H1 (cell line): ENCODE measurements around the gene DENND1A. TPM values are rescaled to one million over a fixed set of nuclear protein-coding genes. Genes with fewer than 3 reads are reported as not detected.

Source experiments
- CTCF ChIA-PET: fragments of 300-600 bp; sonication (Branson Sonifier 250); formaldehyde crosslinking; loops from one replicate; lab custom pipeline; 2021; ENCODE audit not compliant: partially characterized antibody; lab: Charles Lee
- POLR2A ChIA-PET: fragments of 300-600 bp; sonication (Branson Sonifier 250); formaldehyde crosslinking; loops from one replicate; lab custom pipeline; 2021; ENCODE audit warnings: inconsistent platforms; ENCODE audit not compliant: partially characterized antibody; lab: Charles Lee
- DNase-seq, 2 experiments: peaks; one replicate each; pipeline versions ENCODE4 v3.0.0 to v3.0.0-alpha.2; 2010 to 2022; ENCODE audit warnings: low spot score in 2 of 2, low read depth in 1 of 2, mixed read lengths in 1 of 2
- FAIRE-seq: peaks from 2 replicates; lab custom pipeline; 2011; peaks lifted over from hg19 to GRCh38; lab: Jason Lieb, UNC
- H2AFZ ChIP-seq: 2 replicates; pipeline ENCODE4 v1.8.1; 2012; ENCODE audit warnings: low read length, inconsistent platforms
- H2AK5ac ChIP-seq: 2 replicates; pipeline ENCODE4 v1.6.1; 2013; ENCODE audit warnings: low read depth, low read length
- H2BK120ac ChIP-seq: replicated peaks from 2 replicates; pipeline ENCODE3; 2013; ENCODE audit warnings: low read depth, low read length, inconsistent platforms
- H2BK12ac ChIP-seq: 2 replicates; pipeline ENCODE4 v1.6.1; 2013; ENCODE audit warnings: low read depth, low read length
- H2BK15ac ChIP-seq: 2 replicates; pipeline ENCODE4 v1.6.1; 2013; ENCODE audit warnings: low read length
- H2BK20ac ChIP-seq: 2 replicates; pipeline ENCODE4 v1.6.1; 2013; ENCODE audit warnings: low read length
- H2BK5ac ChIP-seq: 2 replicates; pipeline ENCODE4 v1.6.1; 2013; ENCODE audit warnings: low read depth, low read length
- H3K14ac ChIP-seq: 2 replicates; pipeline ENCODE4 v1.6.1; 2013; ENCODE audit warnings: inconsistent platforms; ENCODE audit not compliant: insufficient read length
- H3K18ac ChIP-seq: 2 replicates; pipeline ENCODE4 v1.6.1; 2013; ENCODE audit warnings: low read length; ENCODE audit errors: extremely low read depth
- H3K23ac ChIP-seq: 2 replicates; pipeline ENCODE4 v1.6.1; 2013; ENCODE audit warnings: inconsistent platforms; ENCODE audit not compliant: insufficient read length
- H3K23me2 ChIP-seq: 2 replicates; pipeline ENCODE4 v1.6.1; 2013; ENCODE audit warnings: low read depth, low read length
- H3K27ac ChIP-seq: 2 replicates; pipeline ENCODE4 v1.6.1; 2011; ENCODE audit warnings: low read depth, low read length, inconsistent platforms
- H3K27me3 ChIP-seq, 4 experiments: replicated peaks in 1 of 4; 1 replicate in 1 of 4; 2 replicates in 3 of 4; pipeline versions ENCODE4 v1.6.1 to v1.8.1; 2011 to 2013; ENCODE audit warnings: low read length in 3 of 4, mild to moderate bottlenecking in 3 of 4, inconsistent platforms in 2 of 4, mixed read lengths in 2 of 4, moderate library complexity in 1 of 4; ENCODE audit not compliant: control insufficient read depth in 3 of 4, insufficient read depth in 3 of 4; ENCODE audit errors: extremely low read depth in 1 of 4
- H3K36me3 ChIP-seq, 4 experiments: 2 replicates each; pipeline versions ENCODE4 v1.6.1 to v1.8.1; 2011 to 2013; ENCODE audit warnings: mild to moderate bottlenecking in 4 of 4, low read length in 3 of 4, moderate library complexity in 2 of 4, control low read depth in 1 of 4, inconsistent platforms in 1 of 4; ENCODE audit not compliant: insufficient read depth in 4 of 4, control insufficient read depth in 2 of 4
- H3K4ac ChIP-seq: replicated peaks from 2 replicates; pipeline ENCODE3; 2013; ENCODE audit warnings: low read length, low read depth, mixed read lengths, inconsistent platforms; ENCODE audit not compliant: insufficient read length
- H3K4me1 ChIP-seq, 4 experiments: replicated peaks in 1 of 4; 1 replicate in 1 of 4; 2 replicates in 3 of 4; pipeline versions ENCODE4 v1.6.1 to v1.8.1; 2011 to 2013; ENCODE audit warnings: low read length in 3 of 4, inconsistent platforms in 2 of 4, mixed read lengths in 1 of 4; ENCODE audit not compliant: insufficient read depth in 4 of 4, control insufficient read depth in 3 of 4
- H3K4me2 ChIP-seq, 2 experiments: 2 replicates each; pipeline versions ENCODE4 v1.6.1 to v1.8.1; 2011 to 2013; ENCODE audit warnings: low read depth in 2 of 2, low read length in 2 of 2, control low read depth in 1 of 2, inconsistent platforms in 1 of 2, mild to moderate bottlenecking in 1 of 2; ENCODE audit not compliant: insufficient read depth in 1 of 2
- H3K4me3 ChIP-seq, 4 experiments: fragments of 200-600, 300-600 bp in 1 of 4; sonication (generic), shearing (Covaris generic), sonication (Bioruptor Twin) in 1 of 4; 2 replicates each; pipeline versions ENCODE4 v1.5.1 to v1.8.1; 2011 to 2016; ENCODE audit warnings: low read length in 4 of 4, low read depth in 3 of 4, control low read depth in 2 of 4, inconsistent platforms in 2 of 4, mild to moderate bottlenecking in 2 of 4, mixed read lengths in 1 of 4, moderate library complexity in 1 of 4; ENCODE audit not compliant: insufficient read depth in 2 of 4; ENCODE audit errors: extremely low read depth in 1 of 4
- H3K56ac ChIP-seq: replicated peaks from 2 replicates; pipeline ENCODE3; 2013; ENCODE audit warnings: low read depth, mild to moderate bottlenecking, mixed read lengths, low read length, inconsistent platforms; ENCODE audit not compliant: insufficient read length
- H3K79me1 ChIP-seq: 2 replicates; pipeline ENCODE4 v1.6.1; 2013; ENCODE audit warnings: low read depth, low read length, control low read depth
- H3K79me2 ChIP-seq, 2 experiments: 2 replicates each; pipeline versions ENCODE4 v1.6.1 to v1.8.1; 2012 to 2013; ENCODE audit warnings: low read length in 2 of 2, mild to moderate bottlenecking in 2 of 2, inconsistent platforms in 1 of 2; ENCODE audit not compliant: insufficient read depth in 2 of 2, control insufficient read depth in 1 of 2
- H3K9ac ChIP-seq, 4 experiments: replicated peaks in 1 of 4; 1 replicate in 1 of 4; 2 replicates in 3 of 4; pipeline versions ENCODE4 v1.6.1 to v1.8.1; 2011 to 2013; ENCODE audit warnings: low read depth in 3 of 4, low read length in 3 of 4, control low read depth in 2 of 4, mild to moderate bottlenecking in 2 of 4, moderate library complexity in 2 of 4, inconsistent platforms in 1 of 4; ENCODE audit errors: extremely low read depth in 1 of 4
- H3K9me3 ChIP-seq, 2 experiments: 2 replicates each; pipeline versions ENCODE4 v1.6.1 to v1.8.1; 2012 to 2013; ENCODE audit warnings: mild to moderate bottlenecking in 2 of 2, moderate library complexity in 2 of 2, control low read depth in 1 of 2, inconsistent platforms in 1 of 2, low read depth in 1 of 2, low read length in 1 of 2, mixed read lengths in 1 of 2; ENCODE audit not compliant: insufficient read depth in 2 of 2
- H4K20me1 ChIP-seq, 2 experiments: replicated peaks in 1 of 2; 2 replicates each; pipeline versions ENCODE3 to v1.8.1; 2011 to 2013; ENCODE audit warnings: inconsistent platforms in 2 of 2, low read length in 2 of 2, mild to moderate bottlenecking in 1 of 2; ENCODE audit not compliant: insufficient read depth in 2 of 2, control insufficient read depth in 1 of 2
- H4K5ac ChIP-seq: 2 replicates; pipeline ENCODE4 v1.6.1; 2013; ENCODE audit warnings: low read length, low read depth, mixed read lengths, inconsistent platforms; ENCODE audit not compliant: insufficient read length
- H4K8ac ChIP-seq: 2 replicates; pipeline ENCODE4 v1.8.0; 2013; ENCODE audit warnings: mild to moderate bottlenecking, moderate library complexity, low read length, inconsistent platforms; ENCODE audit not compliant: insufficient read depth; ENCODE audit errors: extremely low read depth
- H4K91ac ChIP-seq: replicated peaks from 2 replicates; pipeline ENCODE3; 2013; ENCODE audit warnings: low read length, mixed read lengths, inconsistent platforms; ENCODE audit not compliant: insufficient read length
- EGR1 ChIP-seq: IDR thresholded peaks from 2 replicates; pipeline ENCODE4 v1.6.1; 2011; ENCODE audit warnings: low read depth, low read length, borderline replicate concordance
- RAD21 ChIP-seq, 2 experiments: IDR thresholded peaks in 1 of 2; conservative IDR thresholded peaks in 1 of 2; 2 replicates each; pipeline ENCODE4 v1.6.1; 2011; ENCODE audit warnings: low read depth in 2 of 2, low read length in 2 of 2, improper control_type of control experiment in 1 of 2, inconsistent platforms in 1 of 2, mild to moderate bottlenecking in 1 of 2, moderate library complexity in 1 of 2
- SP2 ChIP-seq: IDR thresholded peaks from 2 replicates; pipeline ENCODE4 v1.6.1; 2012; ENCODE audit warnings: mild to moderate bottlenecking, low read length, inconsistent platforms
- WGBS, 2 experiments: shearing (Covaris generic) in 1 of 2; methylation state at CpG; one replicate each; pipeline versions ENCODE4 v1.1.6 to v1.1.7; 2013 to 2015; ENCODE audit warnings: low lambda C conversion rate in 2 of 2, mixed read lengths in 2 of 2, inconsistent platforms in 1 of 2, low coverage in 1 of 2, missing lambda C conversion rate in 1 of 2; ENCODE audit not compliant: insufficient replicate concordance in 2 of 2, insufficient coverage in 1 of 2, insufficient read length in 1 of 2; ENCODE audit errors: extremely low coverage in 1 of 2, missing lambda C conversion rate in 1 of 2; 5-methylcytosine and 5-hydroxymethylcytosine counted together
- polyA plus RNA-seq, 7 experiments: library from polyadenylated mRNA; depleted of rRNA in 3 of 7; stranded (reverse) in 5 of 7; unstranded in 2 of 7; fragments of >200 nt in 5 of 7; fragments of 200-250 nt in 2 of 7; gene quantifications; 1 replicate in 5 of 7; 2 replicates in 1 of 7; 4 replicates in 1 of 7; pipeline versions ENCODE4 v1.2.1 to v1.2.3, GENCODE V29; 2011 to 2013; ENCODE audit warnings: missing spikeins in 2 of 7, mixed read lengths in 2 of 7
- total RNA-seq: library from RNA; stranded (reverse); fragmentation: NEBNext Ultra II Directional; extraction: Animal tissue kit (Norgen Biotek cat#: 25700); gene quantifications from 2 replicates; pipeline ENCODE4 v1.2.1, GENCODE V29; 2021
- TF ChIP-seq, protein P1 (sequence below), 3 experiments: IDR thresholded peaks; 1 replicate in 2 of 3; 2 replicates in 1 of 3; pipeline versions ENCODE4 v1.5.1 to v1.6.1; 2011; ENCODE audit warnings: low read length in 3 of 3, mild to moderate bottlenecking in 3 of 3, inconsistent platforms in 2 of 3, low read depth in 1 of 3, moderate library complexity in 1 of 3; ENCODE audit not compliant: insufficient read depth in 1 of 3; ENCODE audit errors: control extremely low read depth in 1 of 3

The DENND1A gene
- total and polyA plus RNA-seq, 2 of the 8 experiments (the other 6 are each of a cell fraction or from before 2014, with no cell fraction given), result 24.1 to 26.4 TPM

DNA sequence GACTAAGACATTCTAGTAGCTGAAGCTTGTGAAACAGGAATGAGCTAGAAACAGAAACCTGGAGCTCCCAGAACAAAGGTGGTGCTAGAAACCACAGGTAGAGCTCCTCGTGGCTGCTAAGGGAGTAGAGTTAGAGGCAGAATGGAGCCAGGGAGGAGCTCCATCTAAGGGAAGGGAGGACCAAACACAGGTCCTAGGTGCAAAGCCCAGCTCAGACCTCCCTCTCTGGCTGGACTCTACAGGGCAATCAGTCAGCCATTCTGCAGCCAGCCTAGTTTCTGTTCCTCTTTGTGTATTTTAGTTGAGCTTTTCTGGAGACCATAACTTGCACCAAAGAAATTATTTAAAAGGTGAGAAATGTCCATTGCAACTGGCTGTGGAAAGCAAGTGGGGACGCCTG lies 503.5 kb downstream of the DENND1A start:
- ChIA-PET POLR2A (no interaction called here), CTCF (interaction anchor here (0.9 to 5.9 kb wide), 10 partner anchors 9 to 894 kb away, joined by 3 to 64 read pairs (median 4); no protein-coding TSS in a partner anchor)
- no peak overlapping the region for H3K4ac ChIP-seq
- H2BK20ac ChIP-seq, result no peak overlapping the region
- H3K23me2 ChIP-seq, result no peaks in the 10 kb centered on the region
- H3K36me3 ChIP-seq, result no peaks in the 10 kb centered on the region
- no peaks in the 10 kb centered on the region for H3K79me1 ChIP-seq
- H3K27ac ChIP-seq, result no peak overlapping the region
- H3K27me3 ChIP-seq, result no peaks in the 10 kb centered on the region
- no peak overlapping the region for H3K18ac ChIP-seq
- H2BK15ac ChIP-seq, result no peak overlapping the region; the same call in 1 of the 2 replicates
- DNase-seq, result no peak
- H3K4me2 ChIP-seq, result no peak overlapping the region
- H4K8ac ChIP-seq, result no peak overlapping the region
- WGBS, 2 experiments, result 92% methylated on average over 2 of the region's 2 CpGs; no CpG with 5 or more reads in 1 of the 2 experiments
- H2AK5ac ChIP-seq, result no peak overlapping the region
- no peaks in the 10 kb centered on the region for H4K20me1 ChIP-seq
- no peak overlapping the region for H2BK12ac ChIP-seq
- no peaks in the 10 kb centered on the region for H3K79me2 ChIP-seq
- TF ChIP-seq RAD21 (IDR thresholded peaks at IDR 0.05 in 1 of 2, conservative IDR thresholded peaks at IDR 0.05 in 1 of 2; ENCODE audit: low read depth in 2 of 2, low read length in 2 of 2) (no peak), SP2 (peak; percentile 23), EGR1 (no peak)
- TF ChIP-seq, protein P1, sequence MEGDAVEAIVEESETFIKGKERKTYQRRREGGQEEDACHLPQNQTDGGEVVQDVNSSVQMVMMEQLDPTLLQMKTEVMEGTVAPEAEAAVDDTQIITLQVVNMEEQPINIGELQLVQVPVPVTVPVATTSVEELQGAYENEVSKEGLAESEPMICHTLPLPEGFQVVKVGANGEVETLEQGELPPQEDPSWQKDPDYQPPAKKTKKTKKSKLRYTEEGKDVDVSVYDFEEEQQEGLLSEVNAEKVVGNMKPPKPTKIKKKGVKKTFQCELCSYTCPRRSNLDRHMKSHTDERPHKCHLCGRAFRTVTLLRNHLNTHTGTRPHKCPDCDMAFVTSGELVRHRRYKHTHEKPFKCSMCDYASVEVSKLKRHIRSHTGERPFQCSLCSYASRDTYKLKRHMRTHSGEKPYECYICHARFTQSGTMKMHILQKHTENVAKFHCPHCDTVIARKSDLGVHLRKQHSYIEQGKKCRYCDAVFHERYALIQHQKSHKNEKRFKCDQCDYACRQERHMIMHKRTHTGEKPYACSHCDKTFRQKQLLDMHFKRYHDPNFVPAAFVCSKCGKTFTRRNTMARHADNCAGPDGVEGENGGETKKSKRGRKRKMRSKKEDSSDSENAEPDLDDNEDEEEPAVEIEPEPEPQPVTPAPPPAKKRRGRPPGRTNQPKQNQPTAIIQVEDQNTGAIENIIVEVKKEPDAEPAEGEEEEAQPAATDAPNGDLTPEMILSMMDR (IDR thresholded peaks at IDR 0.05; ENCODE audit: control extremely low read depth in 1 of 3, insufficient read depth in 1 of 3, low read depth in 1 of 3, low read length in 3 of 3), result peak; percentile 15 to 36 (median 30); a peak in 3 of 4 replicates
- TF ChIP-seq, all 59 proteins: peak for 2
- Histone ChIP-seq H3K4me1 (peaks cover 5 to 13% (median 11%) of the 10 kb centered on the region in 4 experiments), H3K14ac (no peak overlapping the region), H2BK5ac (no peak overlapping the region), H4K91ac (no peak overlapping the region), H3K23ac (no peak overlapping the region), H2BK120ac (no peak overlapping the region), H3K9ac (no peak overlapping the region), H3K4me3 (no peak overlapping the region), H4K5ac (no peak overlapping the region), H3K9me3 (no peaks in the 10 kb centered on the region), H3K56ac (no peak overlapping the region), H2AFZ (no peak overlapping the region)
- no peak for FAIRE-seq
